Measurements from ENCODE around the gene CHST11. TPM values are rescaled to one million over a fixed set of nuclear protein-coding genes. Genes with fewer than 3 reads are reported as not detected.

CHST11 gene
- total RNA-seq, 1 donor from 2014 or later, result 40.1 TPM

DNA sequence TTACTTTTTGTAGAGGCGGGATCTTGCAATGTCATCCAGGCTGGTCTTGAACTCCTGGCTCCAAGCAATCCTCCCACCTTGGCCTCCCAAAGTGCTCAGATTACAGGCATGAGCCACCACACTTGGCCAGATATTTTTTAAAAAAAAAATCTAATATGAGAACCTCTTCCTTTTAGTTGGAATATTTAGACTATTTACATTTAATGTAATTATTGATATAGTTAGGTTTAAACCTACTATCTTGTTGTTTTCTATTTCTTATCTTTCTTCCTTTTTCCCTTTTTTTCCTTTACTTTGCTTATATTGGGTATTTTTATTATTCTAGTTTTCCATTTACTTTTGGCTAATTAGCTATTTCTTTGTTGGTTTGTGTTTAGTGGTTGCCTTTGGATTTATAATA lies 315.6 kb downstream of the CHST11 start:
- ATAC-seq (ENCODE audit: low read depth) (no peak), DNase-seq (no peak)
- peaks cover 17% of the 10 kb centered on the region for H3K9me3 Mint-ChIP-seq
- no peaks in the 10 kb centered on the region for H3K4me1 Mint-ChIP-seq
- ChIA-PET CTCF (no interaction called here), POLR2A (no interaction called here)
- TF ChIP-seq CTCF (IDR thresholded peaks at IDR 0.05), result no peak
- peaks cover 22% of the 10 kb centered on the region for H3K27me3 Mint-ChIP-seq
- intact Hi-C loops (cut with micrococcal nuclease), result loop anchor here (1.0 kb wide), 1 partner anchor 8 kb away; no protein-coding TSS in a partner anchor
- peaks cover 10% of the 10 kb centered on the region for H3K36me3 Mint-ChIP-seq (ENCODE audit: low read depth)
- H3K27ac Mint-ChIP-seq, result no peak overlapping the region
- H3K4me3 Mint-ChIP-seq, result no peak overlapping the region

DNA sequence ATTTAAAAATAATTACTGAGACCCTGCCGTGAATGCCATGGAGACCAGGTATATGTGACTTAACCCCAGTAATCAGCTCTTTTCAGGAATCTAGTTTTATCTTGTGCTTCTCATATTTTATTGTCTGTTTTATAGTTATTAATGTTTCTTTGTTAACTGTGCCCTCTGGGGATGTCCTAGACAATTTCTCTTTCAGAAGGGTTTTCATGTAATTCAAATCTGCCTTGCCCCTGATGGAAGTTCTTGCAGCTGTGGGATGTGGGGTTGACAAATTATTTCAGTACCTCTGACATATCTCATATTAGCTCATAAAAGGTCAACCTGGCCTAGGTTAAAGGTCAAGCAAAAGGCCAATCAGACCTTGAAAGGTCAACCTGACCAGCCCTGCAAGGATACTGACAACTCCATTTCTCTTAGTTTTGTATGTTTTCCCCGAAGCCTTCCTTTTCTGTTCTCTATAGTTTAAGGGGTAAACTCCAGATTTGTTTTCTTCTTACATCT lies 319.0 kb downstream of the CHST11 start:
- no peak for TF ChIP-seq CTCF (IDR thresholded peaks at IDR 0.05)
- peaks cover 25% of the 10 kb centered on the region for H3K9me3 Mint-ChIP-seq
- DNase-seq (no peak), ATAC-seq (ENCODE audit: low read depth) (no peak)
- ChIA-PET POLR2A (interaction anchor here (0.5 kb wide), 1 partner anchor 285 kb away, joined by 5 read pairs; no protein-coding TSS in a partner anchor), CTCF (no interaction called here)
- no peak overlapping the region for H3K27ac Mint-ChIP-seq
- peaks cover 10% of the 10 kb centered on the region for H3K36me3 Mint-ChIP-seq (ENCODE audit: low read depth)
- H3K27me3 Mint-ChIP-seq, result peaks cover 16% of the 10 kb centered on the region
- intact Hi-C loops (cut with micrococcal nuclease), result no loop called here
- H3K4me1 Mint-ChIP-seq, result no peaks in the 10 kb centered on the region
- no peak overlapping the region for H3K4me3 Mint-ChIP-seq

- no peak for TF ChIP-seq CTCF (IDR thresholded peaks at IDR 0.05)
- POLR2A ChIA-PET, result no interaction called here
- DNase-seq (no peak), ATAC-seq (ENCODE audit: low read depth) (no peak)
- Mint-ChIP-seq H3K9me3 (peaks cover 18% of the 10 kb centered on the region), H3K36me3 (ENCODE audit: low read depth) (peaks cover 2% of the 10 kb centered on the region), H3K27me3 (peaks cover 3% of the 10 kb centered on the region), H3K27ac (no peak overlapping the region), H3K4me3 (no peak overlapping the region), H3K4me1 (no peaks in the 10 kb centered on the region)
- intact Hi-C loops (cut with micrococcal nuclease), result no loop called here
- CTCF ChIA-PET, result no interaction called here
These were observed 322.4 kb downstream of the CHST11 start for GRCh38 chr12:104779134-104779533.

DNA sequence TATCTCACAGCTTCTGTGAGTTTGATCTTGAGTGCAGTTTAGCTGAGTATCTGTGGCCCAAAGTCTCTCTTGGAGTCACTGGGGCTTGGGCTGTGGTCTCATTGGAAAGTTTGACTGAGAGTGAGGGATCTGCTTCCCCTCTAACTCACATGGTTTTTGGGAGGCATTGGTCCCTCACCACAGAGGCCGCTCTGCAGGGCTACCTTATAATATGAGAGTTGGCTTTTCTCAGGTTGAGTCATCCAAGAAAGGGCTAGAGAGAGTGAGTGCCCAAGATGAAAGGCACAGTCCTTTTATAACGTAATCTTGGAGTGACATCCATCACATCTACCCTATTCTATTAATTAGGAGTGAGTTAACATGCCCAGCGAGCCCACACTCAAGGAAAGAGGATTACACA lies 325.5 kb downstream of the CHST11 start:
- H3K4me1 Mint-ChIP-seq, result no peaks in the 10 kb centered on the region
- POLR2A ChIA-PET, result no interaction called here
- intact Hi-C loops (cut with micrococcal nuclease), result no loop called here
- ATAC-seq (ENCODE audit: low read depth) (no peak), DNase-seq (no peak)
- H3K4me3 Mint-ChIP-seq, result no peak overlapping the region
- H3K27ac Mint-ChIP-seq, result no peak overlapping the region
- peaks cover 17% of the 10 kb centered on the region for H3K9me3 Mint-ChIP-seq
- TF ChIP-seq CTCF (IDR thresholded peaks at IDR 0.05), result no peak
- CTCF ChIA-PET, result interaction anchor here (1.6 kb wide), 1 partner anchor 8 kb away, joined by 5 read pairs; no protein-coding TSS in a partner anchor
- H3K36me3 Mint-ChIP-seq (ENCODE audit: low read depth), result peaks cover 2% of the 10 kb centered on the region
- H3K27me3 Mint-ChIP-seq, result peaks cover 2% of the 10 kb centered on the region

DNA sequence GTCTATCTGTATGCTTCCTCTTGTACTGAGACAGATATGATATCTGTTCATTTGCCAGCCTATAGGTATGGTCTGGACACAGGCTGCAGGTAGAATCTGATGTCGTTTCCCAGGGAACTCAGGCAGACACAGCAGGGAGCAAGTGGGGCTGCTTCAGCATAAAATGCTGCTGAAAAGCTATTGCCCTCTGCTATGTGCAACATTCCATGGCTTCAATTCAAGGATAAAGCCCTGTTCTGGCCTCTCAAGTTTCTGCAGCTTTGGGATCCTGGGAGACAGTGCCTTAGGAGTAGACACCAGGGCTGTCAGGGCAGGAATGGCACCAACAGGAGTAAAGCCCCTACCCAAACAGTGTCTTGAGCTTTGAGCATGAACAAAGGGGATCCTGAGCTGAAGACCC lies 327.8 kb downstream of the CHST11 start:
- Mint-ChIP-seq H3K4me3 (no peak overlapping the region), H3K4me1 (no peaks in the 10 kb centered on the region), H3K36me3 (ENCODE audit: low read depth) (peaks cover 2% of the 10 kb centered on the region), H3K9me3 (peaks cover 17% of the 10 kb centered on the region), H3K27ac (no peak overlapping the region), H3K27me3 (no peaks in the 10 kb centered on the region)
- no peak for ATAC-seq (ENCODE audit: low read depth)
- DNase-seq, result no peak
- intact Hi-C loops (cut with micrococcal nuclease), result no loop called here
- no peak for TF ChIP-seq CTCF (IDR thresholded peaks at IDR 0.05)
- ChIA-PET CTCF (no interaction called here), POLR2A (no interaction called here)
